HG03469 (cell line): ENCODE measurements around the gene DHX34.
"Not testable (repeated sequence)": the region's sequence is repeated elsewhere in the genome, so short reads cannot be mapped to it uniquely, and the experiment has no call there.

Source experiments
- ATAC-seq: cut with Tn5 transposase; IDR thresholded peaks from one replicate; pipeline ENCODE4 v1.9.1; 2021; ENCODE audit warnings: mild to moderate bottlenecking, moderate library complexity, moderate number of reproducible peaks; ENCODE audit not compliant: unreplicated experiment

Gene DHX34, protein sequence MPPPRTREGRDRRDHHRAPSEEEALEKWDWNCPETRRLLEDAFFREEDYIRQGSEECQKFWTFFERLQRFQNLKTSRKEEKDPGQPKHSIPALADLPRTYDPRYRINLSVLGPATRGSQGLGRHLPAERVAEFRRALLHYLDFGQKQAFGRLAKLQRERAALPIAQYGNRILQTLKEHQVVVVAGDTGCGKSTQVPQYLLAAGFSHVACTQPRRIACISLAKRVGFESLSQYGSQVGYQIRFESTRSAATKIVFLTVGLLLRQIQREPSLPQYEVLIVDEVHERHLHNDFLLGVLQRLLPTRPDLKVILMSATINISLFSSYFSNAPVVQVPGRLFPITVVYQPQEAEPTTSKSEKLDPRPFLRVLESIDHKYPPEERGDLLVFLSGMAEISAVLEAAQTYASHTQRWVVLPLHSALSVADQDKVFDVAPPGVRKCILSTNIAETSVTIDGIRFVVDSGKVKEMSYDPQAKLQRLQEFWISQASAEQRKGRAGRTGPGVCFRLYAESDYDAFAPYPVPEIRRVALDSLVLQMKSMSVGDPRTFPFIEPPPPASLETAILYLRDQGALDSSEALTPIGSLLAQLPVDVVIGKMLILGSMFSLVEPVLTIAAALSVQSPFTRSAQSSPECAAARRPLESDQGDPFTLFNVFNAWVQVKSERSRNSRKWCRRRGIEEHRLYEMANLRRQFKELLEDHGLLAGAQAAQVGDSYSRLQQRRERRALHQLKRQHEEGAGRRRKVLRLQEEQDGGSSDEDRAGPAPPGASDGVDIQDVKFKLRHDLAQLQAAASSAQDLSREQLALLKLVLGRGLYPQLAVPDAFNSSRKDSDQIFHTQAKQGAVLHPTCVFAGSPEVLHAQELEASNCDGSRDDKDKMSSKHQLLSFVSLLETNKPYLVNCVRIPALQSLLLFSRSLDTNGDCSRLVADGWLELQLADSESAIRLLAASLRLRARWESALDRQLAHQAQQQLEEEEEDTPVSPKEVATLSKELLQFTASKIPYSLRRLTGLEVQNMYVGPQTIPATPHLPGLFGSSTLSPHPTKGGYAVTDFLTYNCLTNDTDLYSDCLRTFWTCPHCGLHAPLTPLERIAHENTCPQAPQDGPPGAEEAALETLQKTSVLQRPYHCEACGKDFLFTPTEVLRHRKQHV

DNA sequence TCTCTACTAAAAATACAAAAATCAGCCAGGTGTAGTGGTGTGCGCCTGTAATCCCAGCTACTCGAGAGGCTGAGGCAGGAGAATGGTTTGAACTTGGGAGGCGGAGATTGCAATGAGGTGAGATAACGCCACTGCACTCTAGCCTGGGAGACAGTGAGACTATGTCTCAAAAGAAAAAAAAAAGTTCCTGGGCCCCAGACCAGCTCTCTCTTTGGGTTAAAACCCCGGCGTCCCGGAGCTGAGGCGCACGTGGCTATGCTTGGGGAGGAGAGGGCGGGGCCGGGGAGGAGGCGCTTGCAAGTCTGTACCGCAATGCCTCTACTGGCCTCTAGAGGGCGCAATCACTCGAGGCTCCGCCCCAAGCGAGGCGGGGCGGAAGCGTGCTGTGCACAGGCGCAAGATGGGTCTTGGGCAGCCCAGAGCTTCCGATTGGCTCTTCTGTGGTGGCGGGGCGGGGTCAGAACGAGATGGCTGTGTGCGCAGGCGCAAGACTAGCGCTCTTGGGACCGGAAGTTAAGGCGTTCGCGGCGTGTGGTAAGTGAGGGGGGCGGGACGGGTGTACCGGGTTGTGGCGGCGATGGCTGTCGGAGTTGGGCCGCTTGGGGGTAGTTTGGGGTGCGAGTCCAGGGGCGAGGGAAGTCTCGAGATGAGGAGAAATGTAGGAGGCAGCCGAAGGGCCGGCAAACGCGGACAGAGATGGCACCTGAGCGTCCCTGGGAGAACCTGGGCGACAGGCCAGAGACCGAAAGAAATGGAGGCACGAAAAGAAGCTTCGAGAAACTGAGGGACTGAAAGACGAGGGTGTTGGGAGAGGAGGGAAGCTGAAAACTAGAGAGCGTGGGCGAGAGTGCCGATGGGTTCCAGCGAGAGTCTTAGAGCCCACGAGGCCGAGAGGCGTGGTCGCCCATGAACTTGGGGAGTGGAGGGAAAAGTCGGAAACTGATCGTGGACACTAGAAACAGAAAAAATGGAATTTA, at the start of gene DHX34:
DHX34 (plus strand) TSS at position 497 of the 977 bp plus-strand sequence. CDS start 3,716 bp downstream, outside the sequence.
- peak; percentile 88 for ATAC-seq

DNA sequence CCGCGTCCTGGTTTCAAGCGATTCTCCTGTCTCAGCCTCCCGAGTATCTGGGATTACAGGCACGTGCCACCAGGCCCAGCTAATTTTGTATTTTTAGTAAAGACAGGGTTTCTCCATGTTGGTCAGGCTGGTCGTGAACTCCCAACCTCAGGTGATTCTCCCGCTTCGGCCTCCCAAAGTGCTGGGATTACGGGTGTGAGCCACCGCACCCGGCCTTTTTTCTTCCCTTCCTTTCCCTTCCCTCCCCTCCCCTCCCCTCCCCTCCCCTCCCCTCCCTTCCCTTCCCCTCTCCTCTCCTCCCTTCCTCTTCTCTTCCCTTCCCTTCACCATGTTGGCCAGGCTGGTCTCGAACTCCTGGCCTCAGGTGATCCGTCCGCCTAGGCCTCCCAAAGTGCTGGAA, 48.2 kb upstream of the DHX34 start:
- not testable (repeated sequence) for ATAC-seq

DNA sequence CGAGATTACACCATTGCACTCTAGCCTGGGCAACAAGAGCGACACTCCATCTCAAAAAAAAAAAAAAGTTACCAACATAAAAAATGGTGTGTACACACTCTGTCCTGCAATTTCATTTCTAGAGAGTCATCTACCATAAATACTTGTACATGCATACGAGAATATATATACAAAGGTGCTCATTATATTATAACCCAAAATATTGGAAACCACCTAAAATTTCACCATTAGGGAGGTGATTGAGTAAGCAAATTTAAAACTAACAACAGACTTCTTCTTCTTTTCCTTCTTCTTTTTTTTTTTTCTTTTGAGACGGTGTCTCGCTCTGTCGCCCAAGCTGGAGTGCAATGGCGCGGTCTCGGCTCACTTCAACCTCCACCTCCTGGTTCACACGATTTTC, 46.9 kb upstream of the DHX34 start:
- ATAC-seq: no peak

DNA sequence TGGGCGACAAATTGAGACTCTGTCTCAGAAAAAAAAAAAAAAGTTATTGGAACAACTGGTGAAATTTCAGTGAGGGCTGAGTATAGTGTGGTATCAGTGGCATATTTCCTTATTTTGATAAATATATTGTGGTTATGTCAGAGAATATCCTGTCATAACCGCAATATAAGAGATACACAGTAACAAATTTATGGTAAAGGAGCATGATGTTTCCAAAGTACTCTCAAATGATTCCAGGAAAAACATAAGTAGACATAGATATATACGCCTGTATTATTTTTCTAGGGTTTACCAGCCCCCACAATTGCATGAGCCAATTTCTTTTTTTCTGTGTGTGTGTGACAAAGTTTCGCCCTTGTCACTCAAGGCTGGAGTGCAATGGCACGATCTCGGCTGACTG, 45.1 kb upstream of the DHX34 start:
- no peak for ATAC-seq

DNA sequence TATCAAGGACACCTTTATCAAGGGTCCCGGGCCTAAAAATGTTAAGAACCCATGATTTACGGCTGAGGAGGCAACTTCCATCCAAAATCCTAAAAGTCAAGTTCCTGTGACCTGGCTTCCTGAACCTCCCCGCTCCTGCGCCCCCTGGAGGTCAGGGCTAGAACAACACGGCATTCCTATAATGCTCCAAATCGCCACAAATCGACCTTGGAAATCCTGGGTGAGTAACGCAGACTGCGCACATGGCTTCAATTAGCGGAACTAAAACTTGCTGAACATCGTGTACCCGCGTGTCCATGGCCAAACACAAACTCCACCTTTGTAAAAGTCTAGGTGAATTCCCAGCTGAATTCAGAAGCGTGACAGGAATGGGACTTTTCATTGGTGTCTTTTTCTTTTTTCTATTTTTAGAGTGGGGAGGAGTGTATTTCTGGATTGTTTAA, 43.8 kb upstream of the DHX34 start:
- ATAC-seq: no peak

DNA sequence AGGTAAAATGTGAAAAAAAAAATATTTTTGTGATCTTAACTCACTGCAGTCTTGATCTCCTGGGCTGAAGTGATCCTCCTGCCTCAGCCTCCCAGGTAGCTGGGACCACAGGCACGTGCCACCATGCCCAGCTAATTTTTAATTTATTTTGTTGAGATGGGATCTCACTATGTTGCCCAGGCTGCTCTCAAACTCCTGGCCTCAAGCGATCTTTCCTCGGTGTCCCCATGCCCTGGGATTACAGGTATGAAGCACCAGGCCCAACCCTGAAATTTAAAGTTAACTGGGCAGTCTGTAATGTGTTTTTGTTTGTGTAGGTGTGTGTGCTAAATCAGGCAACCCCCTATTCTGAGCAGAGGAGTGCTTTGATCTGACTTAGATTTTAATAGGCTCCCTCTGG, 42.8 kb upstream of the DHX34 start:
- no peak for ATAC-seq

DNA sequence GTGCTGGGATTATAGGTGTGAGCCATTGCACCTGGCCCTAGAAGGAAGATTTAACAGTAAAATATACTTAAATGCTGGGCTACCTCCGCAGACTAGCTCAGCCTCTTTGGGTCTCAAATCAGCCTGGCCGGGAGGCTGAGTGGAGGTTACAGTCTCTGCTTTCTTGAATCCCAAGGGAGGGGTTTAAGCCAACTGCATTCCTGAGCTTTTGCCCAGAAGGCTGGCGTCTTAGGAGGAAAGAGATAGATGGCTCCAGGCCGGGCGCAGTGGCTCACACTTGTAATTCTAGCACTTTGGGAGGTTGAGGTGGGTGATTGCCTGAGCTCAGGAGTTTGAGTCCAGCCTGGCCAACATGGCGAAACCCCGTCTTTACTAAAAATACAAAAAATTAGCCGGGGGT, 40.1 kb upstream of the DHX34 start:
- no peak for ATAC-seq

DNA sequence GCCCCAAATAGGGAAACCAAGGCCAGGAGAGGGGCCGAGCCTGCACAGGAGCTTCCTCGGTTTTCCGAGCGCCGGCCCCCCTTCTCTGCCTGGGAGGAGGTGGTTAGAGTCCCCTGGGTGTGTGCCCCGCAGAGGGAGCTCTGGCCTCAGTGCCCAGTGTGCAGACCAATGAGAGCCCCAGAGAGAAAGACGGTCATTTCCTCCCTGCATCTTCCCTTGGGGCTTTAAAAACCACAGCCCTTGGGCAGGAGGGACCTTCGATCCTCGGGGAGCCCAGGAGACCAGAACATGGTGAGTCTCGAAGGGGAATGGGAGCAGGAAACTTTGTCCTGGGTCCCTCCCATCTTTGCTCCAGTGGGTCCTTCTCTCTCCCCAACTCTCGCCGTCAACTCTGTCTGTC, 39.5 kb upstream of the DHX34 start, which contains the start of gene C5AR1:
C5AR1 (plus strand) TSS at position 254 of the 400 bp plus-strand sequence; CDS start at position 289, 35 bp downstream.
- no peak for ATAC-seq

DNA sequence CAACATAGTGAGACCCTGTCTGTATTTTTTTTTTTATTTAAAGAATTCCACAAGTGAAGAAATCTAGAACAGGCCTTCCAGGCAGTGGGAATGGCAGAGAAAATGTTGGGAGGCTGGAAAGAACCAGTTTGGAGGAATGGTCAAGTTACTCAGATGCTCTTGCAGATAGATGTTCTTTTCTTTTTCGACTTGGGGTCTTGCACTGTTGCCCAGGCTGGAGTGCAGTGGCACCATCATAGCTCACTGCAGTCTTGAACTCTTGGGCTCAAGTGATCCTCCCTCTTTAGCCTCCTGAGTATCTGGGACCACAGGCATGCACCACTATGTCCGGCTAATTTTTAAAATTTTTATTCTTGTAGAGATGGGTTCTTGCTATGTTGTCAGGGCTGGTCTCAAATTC, 38.8 kb upstream of the DHX34 start:
- no peak for ATAC-seq

DNA sequence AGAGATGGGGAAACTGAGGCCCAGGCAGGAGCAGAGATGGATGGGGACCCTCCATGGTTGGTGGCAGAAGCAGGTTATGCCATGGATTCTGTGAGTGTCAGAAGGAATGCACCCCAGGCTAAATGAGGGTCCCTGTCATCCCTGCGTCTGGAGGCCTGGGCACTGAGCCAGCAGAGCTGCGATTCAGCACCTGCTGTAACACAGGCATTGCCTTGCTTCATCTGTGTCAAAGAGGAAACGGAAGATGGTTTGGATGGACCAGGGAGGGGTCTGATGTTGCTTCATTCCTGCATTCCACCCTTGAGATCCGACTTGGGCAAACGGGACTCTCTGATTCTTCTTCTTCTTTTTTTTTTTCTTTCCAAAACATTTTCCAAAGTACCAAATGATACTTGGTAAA, 38.3 kb upstream of the DHX34 start:
- ATAC-seq: no peak

DNA sequence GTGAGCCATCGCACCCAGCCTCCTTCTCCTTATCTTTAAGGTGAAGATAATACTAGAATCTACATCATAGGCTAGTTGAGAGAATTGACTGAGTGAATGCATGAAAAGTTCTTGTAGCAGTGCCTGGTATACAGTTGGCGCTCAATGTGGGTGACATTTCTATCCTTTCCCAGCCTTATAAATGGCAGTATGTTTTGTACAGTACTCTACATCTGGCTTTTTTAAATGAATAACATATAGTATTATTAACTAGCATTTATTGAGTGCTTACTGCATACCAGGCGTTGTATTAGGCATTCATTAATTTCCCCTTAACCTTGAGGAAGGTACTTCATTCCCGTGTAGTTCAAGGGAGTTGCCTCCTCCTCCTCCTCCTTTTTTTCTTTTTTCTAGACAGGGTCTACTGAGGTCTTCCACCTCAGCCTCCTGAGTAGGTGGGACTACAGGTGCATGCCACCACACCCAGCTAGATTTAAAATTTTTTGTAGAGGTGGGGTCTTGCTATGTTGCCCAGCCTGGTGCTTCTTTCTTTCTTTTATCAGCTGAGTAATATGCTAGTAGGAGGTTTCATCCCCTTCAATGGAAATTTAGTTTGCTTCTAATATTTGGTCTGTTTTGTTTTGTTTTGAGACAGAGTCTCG, 36.6 kb upstream of the DHX34 start:
- no peak for ATAC-seq

DNA sequence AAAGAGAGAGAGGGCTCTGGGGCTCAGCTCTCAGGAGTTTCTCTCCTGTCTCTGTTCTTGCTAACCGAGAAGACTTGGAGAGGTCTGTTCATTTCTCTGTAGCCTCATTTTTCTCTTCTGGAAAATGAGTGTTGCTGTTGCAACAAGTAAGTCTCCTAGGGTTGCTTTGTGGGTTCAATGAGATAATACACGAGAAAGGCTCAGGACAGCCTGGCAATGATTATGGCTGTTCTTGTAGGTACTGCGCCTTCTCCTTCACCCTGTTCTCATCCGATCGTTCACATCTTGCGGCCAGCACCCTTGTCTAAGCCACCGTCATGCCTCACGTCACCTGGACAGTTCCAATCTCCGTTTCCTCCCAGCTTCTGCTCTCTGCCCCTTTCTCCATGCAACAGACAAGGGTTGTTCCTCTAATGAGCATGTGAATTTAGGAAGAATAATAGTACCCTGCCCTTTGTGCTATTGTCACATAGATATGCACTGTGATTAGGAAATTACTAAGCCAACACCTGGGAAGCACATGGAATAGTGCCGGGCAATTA, 35.3 kb upstream of the DHX34 start:
- ATAC-seq: no peak

DNA sequence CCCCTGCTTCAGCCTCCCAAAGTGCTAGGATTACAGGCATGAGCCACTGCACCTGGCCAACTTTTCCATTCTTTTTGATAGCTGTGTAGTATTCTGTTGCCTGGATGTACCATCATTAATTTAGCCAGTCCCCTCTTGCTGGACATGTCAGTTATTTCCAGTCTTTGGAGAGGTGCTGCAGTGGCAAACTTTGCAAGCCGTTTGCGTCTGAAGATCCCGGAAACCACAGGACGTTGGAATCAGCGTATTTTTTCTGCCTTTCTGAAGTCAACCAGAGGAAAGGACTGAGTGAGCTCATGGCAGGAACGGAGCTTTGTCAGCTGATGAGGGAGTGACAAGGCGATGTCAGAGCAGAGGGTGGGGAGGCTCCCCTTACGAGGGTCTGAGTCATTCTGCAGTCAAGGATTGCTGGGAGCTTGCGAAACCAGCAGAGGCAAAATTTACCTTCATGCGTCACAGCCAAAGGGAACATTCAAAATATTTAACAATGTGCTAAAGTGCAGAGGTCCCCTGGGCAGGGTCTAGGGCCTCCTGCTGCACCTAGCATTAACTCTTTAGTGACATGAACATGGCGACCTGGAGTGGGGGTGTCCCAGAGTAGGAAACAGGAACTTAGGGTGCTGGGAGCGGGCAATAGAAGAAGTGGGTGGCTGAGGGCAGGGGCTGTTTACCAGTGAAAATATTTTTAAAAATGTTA, 33.8 kb upstream of the DHX34 start:
- ATAC-seq: no peak

DNA sequence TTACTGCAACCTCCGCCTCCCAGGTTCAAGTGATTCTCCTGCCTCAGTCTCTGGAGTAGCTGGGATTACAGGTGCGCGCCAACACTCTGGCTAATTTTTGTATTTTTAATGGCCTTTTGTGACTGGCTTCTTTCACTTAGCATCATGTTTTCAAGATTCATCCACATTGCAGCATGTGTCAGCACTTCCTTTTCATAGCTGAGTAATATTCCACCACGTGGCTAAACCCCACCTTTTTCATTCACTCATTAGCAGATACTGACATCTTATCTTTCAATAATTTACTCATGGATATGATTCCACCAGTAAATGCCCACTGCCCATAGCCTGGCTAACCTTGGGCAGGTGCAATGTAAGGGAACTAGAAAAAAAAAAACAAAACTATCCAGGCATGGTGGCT, 32.6 kb upstream of the DHX34 start:
- ATAC-seq: no peak

DNA sequence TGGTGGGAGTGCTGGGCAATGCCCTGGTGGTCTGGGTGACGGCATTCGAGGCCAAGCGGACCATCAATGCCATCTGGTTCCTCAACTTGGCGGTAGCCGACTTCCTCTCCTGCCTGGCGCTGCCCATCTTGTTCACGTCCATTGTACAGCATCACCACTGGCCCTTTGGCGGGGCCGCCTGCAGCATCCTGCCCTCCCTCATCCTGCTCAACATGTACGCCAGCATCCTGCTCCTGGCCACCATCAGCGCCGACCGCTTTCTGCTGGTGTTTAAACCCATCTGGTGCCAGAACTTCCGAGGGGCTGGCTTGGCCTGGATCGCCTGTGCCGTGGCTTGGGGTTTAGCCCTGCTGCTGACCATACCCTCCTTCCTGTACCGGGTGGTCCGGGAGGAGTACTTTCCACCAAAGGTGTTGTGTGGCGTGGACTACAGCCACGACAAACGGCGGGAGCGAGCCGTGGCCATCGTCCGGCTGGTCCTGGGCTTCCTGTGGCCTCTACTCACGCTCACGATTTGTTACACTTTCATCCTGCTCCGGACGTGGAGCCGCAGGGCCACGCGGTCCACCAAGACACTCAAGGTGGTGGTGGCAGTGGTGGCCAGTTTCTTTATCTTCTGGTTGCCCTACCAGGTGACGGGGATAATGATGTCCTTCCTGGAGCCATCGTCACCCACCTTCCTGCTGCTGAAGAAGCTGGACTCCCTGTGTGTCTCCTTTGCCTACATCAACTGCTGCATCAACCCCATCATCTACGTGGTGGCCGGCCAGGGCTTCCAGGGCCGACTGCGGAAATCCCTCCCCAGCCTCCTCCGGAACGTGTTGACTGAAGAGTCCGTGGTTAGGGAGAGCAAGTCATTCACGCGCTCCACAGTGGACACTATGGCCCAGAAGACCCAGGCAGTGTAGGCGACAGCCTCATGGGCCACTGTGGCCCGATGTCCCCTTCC, 28.9 kb upstream of the DHX34 start:
- ATAC-seq: no peak

DNA sequence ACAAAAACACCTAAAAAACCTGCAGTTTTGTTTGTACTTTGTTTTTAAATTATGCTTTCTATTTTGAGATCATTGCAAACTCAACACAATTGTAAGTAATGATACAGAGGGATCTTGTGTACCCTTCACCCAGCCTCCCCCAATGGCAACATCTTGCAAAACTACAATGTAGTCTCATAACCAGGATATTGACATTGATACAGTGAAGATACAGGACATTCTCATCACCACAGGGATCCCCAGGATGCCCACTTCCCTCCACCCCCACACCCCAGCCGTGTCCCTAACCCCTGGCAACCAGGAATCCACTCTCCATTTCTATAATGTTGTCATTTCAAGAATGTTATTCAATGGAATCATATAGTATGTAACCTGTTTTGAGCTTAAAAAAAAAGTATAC, 27.5 kb upstream of the DHX34 start:
- ATAC-seq: no peak

DNA sequence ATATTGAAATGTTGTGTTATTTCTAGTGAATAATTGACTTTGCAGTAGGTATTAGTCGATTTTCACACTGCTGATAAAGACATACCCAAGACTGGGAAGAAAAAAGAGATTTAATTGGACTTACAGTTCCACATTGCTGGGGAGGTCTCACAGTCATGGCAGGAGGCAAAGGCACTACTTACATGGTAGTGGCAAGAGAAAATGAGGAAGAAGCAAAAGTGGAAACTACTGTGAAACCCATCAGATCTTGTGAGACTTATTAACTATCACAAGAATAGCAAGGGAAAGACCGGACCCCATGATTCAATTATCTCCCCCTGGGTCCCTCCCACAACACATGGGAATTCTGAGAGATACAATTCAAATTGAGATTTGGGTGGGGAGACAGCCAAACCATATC, 27.1 kb upstream of the DHX34 start:
- ATAC-seq: no peak

DNA sequence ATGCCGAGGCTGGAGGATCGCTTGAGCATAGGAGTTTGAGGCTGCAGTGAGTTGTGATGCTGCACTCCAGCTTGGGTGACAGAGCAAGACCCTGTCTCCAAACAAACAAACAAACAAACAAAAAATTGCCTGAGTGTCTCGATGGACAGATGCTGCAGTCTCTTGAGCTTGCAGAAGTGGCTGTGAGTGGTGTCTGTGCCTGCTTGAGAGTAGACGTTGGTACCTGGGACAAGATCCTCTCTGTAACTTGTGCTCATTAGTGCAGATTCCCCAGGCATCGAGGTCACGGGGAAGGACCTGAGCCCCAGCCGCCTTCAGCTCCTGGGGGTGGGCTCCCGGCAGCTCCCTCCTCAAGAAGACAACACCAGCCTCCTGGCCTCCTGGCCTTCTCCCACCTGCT, 25.7 kb upstream of the DHX34 start:
- ATAC-seq: no peak
